OCI-LY3 (cell line): ENCODE measurements around the gene WDR86.

Experiments
- H2AFZ ChIP-seq: fragments of 200-600, 300-600 bp; shearing (Covaris generic); 2 replicates; pipeline ENCODE4 v1.6.0; 2014; ENCODE audit warnings: antibody characterized with exemption, low read depth, low read length
- H3K27ac ChIP-seq: fragments of 200-600, 300-600 bp; sonication (generic); 2 replicates; pipeline ENCODE4 v1.5.1; 2014; ENCODE audit warnings: mild to moderate bottlenecking, low read length, moderate library complexity, mixed read lengths
- H3K27me3 ChIP-seq: fragments of 200-600, 300-600 bp; sonication (generic); 2 replicates; pipeline ENCODE4 v1.6.1; 2014; ENCODE audit warnings: low read depth, low read length, mixed read lengths
- H3K36me3 ChIP-seq: fragments of 200-600, 300-600 bp; sonication (generic); replicated peaks from 2 replicates; pipeline ENCODE3; 2014; ENCODE audit warnings: low read depth, low read length, mixed read lengths
- H3K4me1 ChIP-seq: fragments of 300-600, 200-600 bp; sonication (generic); 2 replicates; pipeline ENCODE4 v1.6.1; 2014; ENCODE audit warnings: low read length, mixed read lengths
- H3K4me2 ChIP-seq: fragments of 200-600, 300-600 bp; sonication (generic); 2 replicates; pipeline ENCODE4 v1.6.1; 2014; ENCODE audit warnings: low read length, mixed read lengths
- H3K4me3 ChIP-seq: fragments of 300-600, 200-600 bp; sonication (generic); 2 replicates; pipeline ENCODE4 v1.5.1; 2014; ENCODE audit warnings: antibody characterized with exemption, mild to moderate bottlenecking, low read length, moderate library complexity
- H3K79me2 ChIP-seq: fragments of 300-600, 200-600 bp; shearing (Covaris generic); 2 replicates; pipeline ENCODE4 v1.6.1; 2014; ENCODE audit warnings: mild to moderate bottlenecking, low read length, mixed read lengths
- H3K9ac ChIP-seq: fragments of 300-600, 200-600 bp; shearing (Covaris generic); 2 replicates; pipeline ENCODE4 v1.6.0; 2014; ENCODE audit warnings: mild to moderate bottlenecking, low read length, moderate library complexity
- H3K9me3 ChIP-seq: fragments of 200-600, 300-600 bp; shearing (Covaris generic); 2 replicates; pipeline ENCODE4 v1.6.1; 2014; ENCODE audit warnings: low read length, mixed read lengths; ENCODE audit not compliant: insufficient read depth
- H4K20me1 ChIP-seq: fragments of 200-600, 300-600 bp; sonication (generic); 2 replicates; pipeline ENCODE4 v1.6.1; 2016; ENCODE audit warnings: low read length, mixed read lengths; ENCODE audit not compliant: insufficient read depth
- CTCF ChIP-seq: fragments of 200-600, 300-600 bp; sonication (generic); IDR thresholded peaks from 2 replicates; pipeline ENCODE4 v1.5.1; 2014; ENCODE audit warnings: antibody characterized with exemption, low read length, low read depth
- EZH2phosphoT487 ChIP-seq: fragments of 200-600 bp; shearing (Covaris generic); IDR thresholded peaks from 2 replicates; pipeline ENCODE4 v1.6.1; 2018; ENCODE audit warnings: antibody characterized with exemption, mixed run types, low read depth

Gene WDR86

GRCh38 chr7:151452680-151453325 is 43.0 kb upstream of the WDR86 start:
- Histone ChIP-seq H3K4me1 (no peaks in the 10 kb centered on the region), H3K9me3 (no peaks in the 10 kb centered on the region), H3K4me2 (no peak overlapping the region), H3K79me2 (no peaks in the 10 kb centered on the region), H2AFZ (no peak overlapping the region), H3K9ac (no peak overlapping the region), H4K20me1 (no peaks in the 10 kb centered on the region), H3K36me3 (no peaks in the 10 kb centered on the region), H3K27ac (no peak overlapping the region), H3K27me3 (peaks cover 40% of the 10 kb centered on the region), H3K4me3 (no peak overlapping the region)
- no peak for TF ChIP-seq EZH2phosphoT487
- no peak for TF ChIP-seq CTCF

GRCh38 chr7:151451626-151452571 is 42.1 kb upstream of the WDR86 start:
- no peak overlapping the region for H2AFZ ChIP-seq
- H3K36me3 ChIP-seq, result no peaks in the 10 kb centered on the region
- no peak overlapping the region for H3K4me3 ChIP-seq
- H3K4me1 ChIP-seq, result no peaks in the 10 kb centered on the region
- no peak overlapping the region for H3K9ac ChIP-seq
- H3K27ac ChIP-seq, result no peak overlapping the region
- H3K27me3 ChIP-seq, result peaks cover 32% of the 10 kb centered on the region
- no peaks in the 10 kb centered on the region for H3K9me3 ChIP-seq
- H3K4me2 ChIP-seq, result no peak overlapping the region
- no peak for TF ChIP-seq CTCF
- no peak for TF ChIP-seq EZH2phosphoT487
- H4K20me1 ChIP-seq, result no peaks in the 10 kb centered on the region
- no peaks in the 10 kb centered on the region for H3K79me2 ChIP-seq

GRCh38 chr7:151451156-151451555 is 41.3 kb upstream of the WDR86 start:
- H3K36me3 ChIP-seq, result no peaks in the 10 kb centered on the region
- H3K4me1 ChIP-seq, result no peaks in the 10 kb centered on the region
- H4K20me1 ChIP-seq, result no peaks in the 10 kb centered on the region
- no peak overlapping the region for H3K4me3 ChIP-seq
- no peaks in the 10 kb centered on the region for H3K79me2 ChIP-seq
- peaks cover 31% of the 10 kb centered on the region for H3K27me3 ChIP-seq
- no peak overlapping the region for H3K4me2 ChIP-seq
- H3K9me3 ChIP-seq, result no peaks in the 10 kb centered on the region
- no peak overlapping the region for H3K27ac ChIP-seq
- no peak overlapping the region for H3K9ac ChIP-seq
- no peak overlapping the region for H2AFZ ChIP-seq
- TF ChIP-seq CTCF (no peak), EZH2phosphoT487 (no peak)

- H4K20me1 ChIP-seq, result no peaks in the 10 kb centered on the region
- H3K9me3 ChIP-seq, result no peaks in the 10 kb centered on the region
- no peak overlapping the region for H3K9ac ChIP-seq
- no peaks in the 10 kb centered on the region for H3K36me3 ChIP-seq
- peaks cover 38% of the 10 kb centered on the region for H3K27me3 ChIP-seq
- no peak overlapping the region for H2AFZ ChIP-seq
- H3K27ac ChIP-seq, result no peak overlapping the region
- TF ChIP-seq EZH2phosphoT487, result no peak
- no peak for TF ChIP-seq CTCF
- no peaks in the 10 kb centered on the region for H3K79me2 ChIP-seq
- H3K4me1 ChIP-seq, result no peaks in the 10 kb centered on the region
- H3K4me3 ChIP-seq, result no peak overlapping the region
- no peak overlapping the region for H3K4me2 ChIP-seq
Observed at GRCh38 chr7:151449990-151450389, 40.2 kb upstream of the WDR86 start.
